ENCODE measurements around the gene EFCAB6. TPM values are rescaled to one million over a fixed set of nuclear protein-coding genes. Genes with fewer than 3 reads are reported as not detected.

EFCAB6 gene
- total and polyA plus RNA-seq, 8 donors, result 2.0 to 5.5 (median 3.5) TPM

- H3K36me3 ChIP-seq, result no peaks in the 10 kb centered on the region
- no peak overlapping the region for H3K27ac ChIP-seq
- peaks cover 0 to 3% of the 10 kb centered on the region in 2 donors for H3K27me3 ChIP-seq
- ATAC-seq, result no peak
- no peak overlapping the region for H3K4me3 ChIP-seq
- intact Hi-C loops (cut with DNase I), result no loop called here
- H3K9me3 ChIP-seq, result no peaks in the 10 kb centered on the region
- no peak for DNase-seq
- TF ChIP-seq CTCF (IDR thresholded peaks at IDR 0.05), result no peak
- H3K4me1 ChIP-seq, result no peaks in the 10 kb centered on the region
Measured at GRCh38 chr22:43543522-43544288, 268.4 kb downstream of the EFCAB6 start.

- Histone ChIP-seq H3K4me1 (no peaks in the 10 kb centered on the region), H3K27ac (no peak overlapping the region), H3K27me3 (peaks cover 0 to 3% of the 10 kb centered on the region in 2 donors), H3K36me3 (no peaks in the 10 kb centered on the region), H3K9me3 (no peaks in the 10 kb centered on the region), H3K4me3 (no peak overlapping the region)
- TF ChIP-seq CTCF (IDR thresholded peaks at IDR 0.05), result no peak
- DNase-seq, result no peak
- intact Hi-C loops (cut with DNase I), result no loop called here
- no peak for ATAC-seq
Measured at GRCh38 chr22:43542681-43543521, 269.2 kb downstream of the EFCAB6 start.

- H3K27me3 ChIP-seq, result peaks cover 0 to 3% of the 10 kb centered on the region in 2 donors
- ATAC-seq, result no peak
- no peak for TF ChIP-seq CTCF (IDR thresholded peaks at IDR 0.05)
- H3K4me1 ChIP-seq, result no peaks in the 10 kb centered on the region
- DNase-seq, result no peak
- no peak overlapping the region for H3K4me3 ChIP-seq
- intact Hi-C loops (cut with DNase I), result no loop called here
- H3K36me3 ChIP-seq, result peaks cover 0 to 4% of the 10 kb centered on the region in 2 donors
- H3K9me3 ChIP-seq, result no peaks in the 10 kb centered on the region
- H3K27ac ChIP-seq, result no peak overlapping the region
Measured at GRCh38 chr22:43541462-43542407, 270.4 kb downstream of the EFCAB6 start.

- H3K4me1 ChIP-seq, result no peaks in the 10 kb centered on the region
- peaks cover 0 to 3% of the 10 kb centered on the region in 2 donors for H3K27me3 ChIP-seq
- H3K27ac ChIP-seq, result no peak overlapping the region
- DNase-seq, result no peak
- H3K9me3 ChIP-seq, result no peaks in the 10 kb centered on the region
- intact Hi-C loops (cut with DNase I), result no loop called here
- ATAC-seq, result no peak
- TF ChIP-seq CTCF (IDR thresholded peaks at IDR 0.05), result no peak
- H3K36me3 ChIP-seq, result peaks cover 0 to 4% of the 10 kb centered on the region in 2 donors
- H3K4me3 ChIP-seq, result no peak overlapping the region
Measured at GRCh38 chr22:43541022-43541421, 271.1 kb downstream of the EFCAB6 start.

Data from left lung (tissue), 10 donors.